Astrocyte (in vitro differentiated cells and primary cell): ENCODE results near the gene CRYBA2.

Experiments
- CTCF ChIP-seq: IDR thresholded peaks from 2 replicates; pipeline ENCODE4 v1.5.1; 2011; ENCODE audit warnings: low read depth, mild to moderate bottlenecking, inconsistent platforms, low read length, moderate library complexity; ENCODE audit not compliant: insufficient read depth
- EZH2 ChIP-seq: IDR thresholded peaks from 2 replicates; pipeline ENCODE4 v1.6.1; 2012; ENCODE audit warnings: mild to moderate bottlenecking, low read length, inconsistent platforms; ENCODE audit not compliant: insufficient read depth

GRCh38 chr2:219024059-219024458, 30.8 kb upstream of the CRYBA2 start:
- TF ChIP-seq CTCF (no peak), EZH2 (no peak)
